DOHH2 (cell line): Measurements from ENCODE around the gene HPS3.

Experiments
- H3F3A ChIP-seq: fragments of 200-600 bp; sonication (generic), shearing (Covaris generic); 2 replicates; pipeline ENCODE4 v1.6.0; 2016; ENCODE audit warnings: antibody characterized with exemption, mild to moderate bottlenecking; ENCODE audit not compliant: control insufficient read depth, insufficient read depth
- H3K27ac ChIP-seq: fragments of 200-600 bp; sonication (generic); 2 replicates; pipeline ENCODE4 v1.5.1; 2014; ENCODE audit warnings: low read depth, mild to moderate bottlenecking, low read length, moderate library complexity
- H3K27me3 ChIP-seq: fragments of 200-600 bp; sonication (generic); 2 replicates; pipeline ENCODE4 v1.6.1; 2014; ENCODE audit warnings: mild to moderate bottlenecking, low read length, mixed read lengths; ENCODE audit not compliant: control insufficient read depth
- H3K36me3 ChIP-seq: fragments of 200-600 bp; sonication (generic); 2 replicates; pipeline ENCODE4 v1.6.1; 2014; ENCODE audit warnings: mild to moderate bottlenecking, low read length, moderate library complexity, mixed read lengths; ENCODE audit not compliant: control insufficient read depth
- H3K4me1 ChIP-seq: fragments of 200-600 bp; sonication (generic); 2 replicates; pipeline ENCODE4 v1.6.1; 2014; ENCODE audit warnings: mild to moderate bottlenecking, low read length, mixed read lengths; ENCODE audit not compliant: control insufficient read depth
- H3K4me2 ChIP-seq: fragments of 200-600 bp; sonication (generic); 2 replicates; pipeline ENCODE4 v1.6.0; 2014; ENCODE audit warnings: mild to moderate bottlenecking, low read length, moderate library complexity
- H3K4me3 ChIP-seq: fragments of 200-600 bp; sonication (generic); 2 replicates; pipeline ENCODE4 v1.5.1; 2014; ENCODE audit warnings: mild to moderate bottlenecking, low read length, mixed read lengths
- H3K79me2 ChIP-seq: fragments of 200-600 bp; sonication (generic); 2 replicates; pipeline ENCODE4 v1.6.1; 2014; ENCODE audit warnings: mild to moderate bottlenecking, low read length, mixed read lengths; ENCODE audit not compliant: control insufficient read depth
- H3K9me2 ChIP-seq: fragments of 200-600 bp; sonication (generic); replicated peaks from 2 replicates; pipeline ENCODE4 v1.6.1; 2014; ENCODE audit warnings: mild to moderate bottlenecking, low read length, mixed read lengths; ENCODE audit not compliant: control insufficient read depth
- H3K9me3 ChIP-seq: fragments of 200-600 bp; sonication (generic); 2 replicates; pipeline ENCODE4 v1.6.1; 2014; ENCODE audit warnings: antibody characterized with exemption, low read length, mixed read lengths; ENCODE audit not compliant: control insufficient read depth, insufficient read depth
- H4K20me1 ChIP-seq: fragments of 200-600 bp; sonication (generic); 2 replicates; pipeline ENCODE4 v1.6.0; 2014; ENCODE audit warnings: low read depth, mild to moderate bottlenecking, antibody characterized with exemption, low read length, moderate library complexity; ENCODE audit not compliant: control insufficient read depth, insufficient read depth
- EZH2phosphoT487 ChIP-seq: fragments of 200-600 bp; sonication (generic); IDR thresholded peaks from 2 replicates; pipeline ENCODE4 v1.6.1; 2017; ENCODE audit warnings: borderline replicate concordance, mild to moderate bottlenecking, antibody characterized with exemption, low read length, moderate library complexity, mixed read lengths
- TF ChIP-seq, protein P1 (sequence below): fragments of 200-600 bp; sonication (generic); IDR thresholded peaks from one replicate; pipeline ENCODE4 v1.5.1; 2014; ENCODE audit warnings: antibody characterized with exemption, mild to moderate bottlenecking, low read depth, low read length; ENCODE audit not compliant: poor library complexity, severe bottlenecking

Gene HPS3

GRCh38 chr3:149160754-149161300 is 31.4 kb downstream of the HPS3 start:
- Histone ChIP-seq H3K4me1 (peaks cover 5% of the 10 kb centered on the region), H3K27me3 (no peaks in the 10 kb centered on the region), H3K9me3 (no peaks in the 10 kb centered on the region), H3K4me3 (no peak overlapping the region), H3K4me2 (no peak overlapping the region), H3K36me3 (peaks cover 57% of the 10 kb centered on the region), H3K27ac (no peak overlapping the region), H4K20me1 (no peaks in the 10 kb centered on the region), H3K79me2 (no peaks in the 10 kb centered on the region), H3K9me2 (no peaks in the 10 kb centered on the region), H3F3A (no peaks in the 10 kb centered on the region)
- TF ChIP-seq, protein P1, sequence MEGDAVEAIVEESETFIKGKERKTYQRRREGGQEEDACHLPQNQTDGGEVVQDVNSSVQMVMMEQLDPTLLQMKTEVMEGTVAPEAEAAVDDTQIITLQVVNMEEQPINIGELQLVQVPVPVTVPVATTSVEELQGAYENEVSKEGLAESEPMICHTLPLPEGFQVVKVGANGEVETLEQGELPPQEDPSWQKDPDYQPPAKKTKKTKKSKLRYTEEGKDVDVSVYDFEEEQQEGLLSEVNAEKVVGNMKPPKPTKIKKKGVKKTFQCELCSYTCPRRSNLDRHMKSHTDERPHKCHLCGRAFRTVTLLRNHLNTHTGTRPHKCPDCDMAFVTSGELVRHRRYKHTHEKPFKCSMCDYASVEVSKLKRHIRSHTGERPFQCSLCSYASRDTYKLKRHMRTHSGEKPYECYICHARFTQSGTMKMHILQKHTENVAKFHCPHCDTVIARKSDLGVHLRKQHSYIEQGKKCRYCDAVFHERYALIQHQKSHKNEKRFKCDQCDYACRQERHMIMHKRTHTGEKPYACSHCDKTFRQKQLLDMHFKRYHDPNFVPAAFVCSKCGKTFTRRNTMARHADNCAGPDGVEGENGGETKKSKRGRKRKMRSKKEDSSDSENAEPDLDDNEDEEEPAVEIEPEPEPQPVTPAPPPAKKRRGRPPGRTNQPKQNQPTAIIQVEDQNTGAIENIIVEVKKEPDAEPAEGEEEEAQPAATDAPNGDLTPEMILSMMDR, result no peak
- no peak for TF ChIP-seq EZH2phosphoT487

GRCh38 chr3:149162007-149162406 is 32.6 kb downstream of the HPS3 start:
- H3F3A ChIP-seq, result no peaks in the 10 kb centered on the region
- peaks cover 57% of the 10 kb centered on the region for H3K36me3 ChIP-seq
- no peak overlapping the region for H3K4me2 ChIP-seq
- H4K20me1 ChIP-seq, result no peaks in the 10 kb centered on the region
- H3K27me3 ChIP-seq, result no peaks in the 10 kb centered on the region
- H3K79me2 ChIP-seq, result no peaks in the 10 kb centered on the region
- H3K27ac ChIP-seq, result no peak overlapping the region
- no peak overlapping the region for H3K4me3 ChIP-seq
- TF ChIP-seq, protein P1, result no peak
- TF ChIP-seq EZH2phosphoT487, result no peak
- no peaks in the 10 kb centered on the region for H3K9me2 ChIP-seq
- peaks cover 5% of the 10 kb centered on the region for H3K4me1 ChIP-seq
- no peaks in the 10 kb centered on the region for H3K9me3 ChIP-seq

DNA sequence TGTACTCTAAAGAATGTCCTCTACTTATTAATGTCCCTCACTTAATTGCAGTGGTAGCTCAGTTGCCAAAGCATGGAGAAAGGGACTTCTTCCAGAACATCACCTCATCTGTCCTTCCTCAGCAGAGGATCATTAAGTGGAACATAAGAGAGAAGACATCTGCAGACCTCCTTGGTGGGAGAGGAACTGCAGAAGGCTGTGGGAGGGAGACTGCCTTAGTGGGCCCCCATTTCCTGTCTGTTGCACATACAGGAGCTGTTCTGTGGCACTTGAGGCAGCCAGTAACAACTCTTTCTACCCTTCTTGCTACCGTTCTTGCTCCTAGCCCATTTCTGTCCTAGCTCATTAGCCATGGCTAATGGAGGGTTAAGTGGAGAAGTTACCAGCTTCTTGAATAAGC is 33.6 kb downstream of the HPS3 start:
- Histone ChIP-seq H3F3A (no peaks in the 10 kb centered on the region), H3K9me2 (no peaks in the 10 kb centered on the region), H3K4me3 (no peak overlapping the region), H3K27ac (no peak overlapping the region), H3K27me3 (no peaks in the 10 kb centered on the region), H3K4me2 (no peak overlapping the region), H3K36me3 (peaks cover 56% of the 10 kb centered on the region), H3K4me1 (peaks cover 5% of the 10 kb centered on the region), H4K20me1 (no peaks in the 10 kb centered on the region), H3K79me2 (no peaks in the 10 kb centered on the region), H3K9me3 (no peaks in the 10 kb centered on the region)
- no peak for TF ChIP-seq EZH2phosphoT487
- TF ChIP-seq, protein P1, result no peak
